Peyer's patch (tissue), 4 donors: ENCODE data around the gene PRTN3.
A peak's percentile ranks its signal among the peaks of the same experiment; 100 is the strongest.
"Not testable (repeated sequence)": the region's sequence is repeated elsewhere in the genome, so short reads cannot be mapped to it uniquely, and the experiment has no call there.

Source experiments
- CTCF ChIP-seq, 6 experiments: fragments of 450-650 bp in 4 of 6; fragments of 200-600 bp in 2 of 6; sonication (generic) in 1 of 6; IDR thresholded peaks; one replicate each; pipeline ENCODE4 v1.5.1; 2017 to 2019; ENCODE audit warnings: antibody characterized with exemption in 6 of 6, mild to moderate bottlenecking in 3 of 6, moderate library complexity in 1 of 6
- POLR2A ChIP-seq, 2 donors: fragments of 450-650 bp; IDR thresholded peaks; one replicate each; pipeline ENCODE4 v1.5.1; 2017; ENCODE audit warnings: antibody characterized with exemption in 2 of 2, mild to moderate bottlenecking in 2 of 2, moderate library complexity in 2 of 2

- TF ChIP-seq CTCF (IDR thresholded peaks at IDR 0.05) = not testable (repeated sequence)
- TF ChIP-seq POLR2A (IDR thresholded peaks at IDR 0.05) = peak in 1 of 2 donors; percentile 14
Measured at GRCh38 chr19:891421-892200, 50.8 kb downstream of the PRTN3 start.
